MV-4-11 (cell line): ENCODE results near the gene CD28.
"Not testable (repeated sequence)": the region's sequence is repeated elsewhere in the genome, so short reads cannot be mapped to it uniquely, and the experiment has no call there.

ENCODE experiments used
- DNase-seq: peaks from one replicate; lab custom pipeline; 2025; lab: John Stamatoyannopoulos, UW

CD28 gene

DNA sequence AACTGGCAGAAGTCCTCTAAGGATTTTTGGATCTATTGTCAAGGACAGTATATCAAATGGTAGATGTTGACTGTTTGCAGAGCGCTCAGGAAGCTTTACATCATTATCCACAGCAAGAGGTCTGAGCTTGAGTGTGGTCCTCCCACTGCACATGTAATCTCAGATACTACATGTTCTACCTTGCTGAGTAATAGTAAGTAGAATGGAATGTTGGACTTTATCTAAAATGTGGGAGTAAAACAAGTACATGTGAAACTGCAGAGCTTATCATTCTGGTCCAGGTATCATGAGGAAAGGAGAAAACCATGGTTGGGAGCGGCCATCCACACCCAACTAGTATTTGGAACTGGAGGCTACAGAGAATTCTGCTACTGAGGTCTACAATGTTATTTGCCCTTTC is 19.3 kb upstream of the CD28 start:
- no peak for DNase-seq

DNA sequence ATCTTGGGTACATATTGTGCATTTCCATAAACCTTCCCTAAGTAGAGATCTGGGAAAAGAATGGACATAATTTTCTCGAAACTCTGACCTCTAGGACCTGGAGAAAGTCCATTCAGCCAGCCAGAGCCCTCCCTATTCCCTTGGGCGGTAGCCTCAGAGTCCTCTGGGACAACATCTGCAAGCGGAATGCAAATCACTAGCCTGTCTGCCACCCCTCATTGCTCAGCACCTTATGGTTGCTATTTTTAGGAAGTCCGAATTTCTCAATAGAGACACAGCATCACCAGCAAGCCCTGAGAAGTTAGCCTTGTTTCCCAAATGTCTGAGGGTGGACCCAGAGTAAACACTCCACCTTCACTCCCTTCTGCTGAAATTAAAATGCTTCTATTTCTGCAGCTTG is 17.6 kb upstream of the CD28 start:
- peak; percentile 72 for DNase-seq

DNA sequence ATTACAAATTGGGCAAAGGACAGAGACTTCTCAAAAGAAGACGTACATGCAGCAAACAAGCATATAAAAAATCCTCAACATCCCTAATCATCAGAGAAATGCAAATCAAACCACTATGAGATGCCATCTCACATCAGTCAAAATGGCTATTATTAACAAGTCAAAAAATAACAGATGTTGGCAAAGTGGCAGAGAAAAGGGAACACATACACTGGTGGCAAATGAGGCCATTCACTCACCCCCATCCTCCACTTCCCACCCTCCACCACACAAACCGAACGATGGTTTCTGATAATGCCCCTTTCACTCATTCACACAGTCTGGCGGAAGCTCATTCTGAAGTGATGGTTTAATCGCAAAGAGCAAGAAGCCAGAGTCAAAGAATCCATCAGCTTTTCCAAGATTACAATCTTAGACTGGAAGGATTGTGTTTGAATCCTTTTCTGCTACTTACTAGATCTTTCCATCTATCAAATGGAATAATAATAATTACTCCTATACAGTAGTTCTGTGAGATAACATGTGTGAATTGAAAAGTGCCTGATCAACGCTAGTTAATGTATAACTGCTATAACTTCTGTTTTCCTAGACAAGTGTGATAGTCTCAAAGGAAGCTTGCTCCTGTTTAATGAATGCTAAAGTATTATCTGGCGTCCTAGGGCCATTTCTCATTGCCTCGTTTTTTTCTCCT is 16.9 kb upstream of the CD28 start:
- peak; percentile 65 for DNase-seq

DNA sequence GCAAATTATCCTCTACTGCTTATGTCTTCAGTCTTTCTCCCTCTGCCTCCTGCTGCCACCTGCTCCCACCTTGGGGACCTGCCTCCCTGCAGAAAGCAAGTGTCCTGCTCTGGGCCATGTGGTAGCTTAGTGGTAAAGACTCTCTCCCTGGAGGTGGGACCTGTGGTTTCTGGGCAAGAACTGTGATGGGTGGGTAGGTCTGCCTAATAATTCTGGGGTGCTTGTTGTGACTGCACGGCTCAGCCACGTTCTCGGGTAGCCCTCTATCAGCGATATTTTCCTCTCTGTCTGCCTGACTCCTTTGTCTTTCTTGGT is 16.4 kb upstream of the CD28 start:
- DNase-seq, result no peak

DNA sequence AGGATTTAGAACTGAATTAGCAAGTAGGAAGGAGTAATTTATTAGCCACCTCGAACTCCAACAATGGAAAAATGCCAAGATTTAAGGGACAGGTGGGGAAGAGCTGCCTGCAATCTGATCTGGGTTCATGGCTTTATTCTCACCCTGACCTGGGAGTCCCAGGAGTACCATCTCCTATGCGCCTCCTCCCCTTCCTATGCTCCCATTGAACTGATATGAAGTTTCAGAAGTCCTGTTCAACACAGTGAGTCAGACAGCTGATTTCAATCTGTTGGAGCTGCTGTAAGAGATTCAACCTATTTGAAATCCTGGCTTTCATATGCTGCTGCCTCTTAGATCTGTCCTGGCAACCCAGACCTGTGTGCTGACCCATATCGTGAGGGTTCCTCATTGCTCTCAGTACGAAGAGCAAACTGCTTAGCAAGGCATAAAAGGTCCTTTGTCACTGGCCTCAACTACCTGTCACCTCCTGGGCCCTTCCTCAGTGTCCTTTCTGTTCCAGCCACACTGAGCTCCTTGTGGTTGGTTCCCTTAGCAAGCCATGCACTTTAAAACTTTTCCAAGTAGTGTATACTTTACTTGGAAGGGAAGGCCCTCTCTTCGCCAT is 15.9 kb upstream of the CD28 start:
- DNase-seq, result no peak

DNA sequence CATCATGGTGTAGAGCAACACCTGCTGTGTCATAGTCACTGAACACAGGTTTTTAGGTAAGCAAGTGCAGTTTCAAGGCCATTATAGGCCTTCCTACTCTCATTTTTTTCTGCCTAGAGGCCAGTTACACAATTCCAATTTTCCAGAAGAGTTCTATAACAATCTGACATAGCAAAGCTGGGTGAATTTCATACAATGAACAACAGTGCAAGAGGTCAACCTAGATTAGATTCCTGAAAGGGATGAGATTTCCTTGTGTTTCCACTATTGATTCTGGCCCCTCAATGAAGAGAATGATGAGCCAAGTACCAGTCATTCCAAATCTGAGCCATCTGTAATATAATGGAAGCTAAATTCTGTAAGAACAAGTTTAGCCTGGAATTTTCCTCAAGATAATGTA is 15.3 kb upstream of the CD28 start:
- DNase-seq, result no peak

DNA sequence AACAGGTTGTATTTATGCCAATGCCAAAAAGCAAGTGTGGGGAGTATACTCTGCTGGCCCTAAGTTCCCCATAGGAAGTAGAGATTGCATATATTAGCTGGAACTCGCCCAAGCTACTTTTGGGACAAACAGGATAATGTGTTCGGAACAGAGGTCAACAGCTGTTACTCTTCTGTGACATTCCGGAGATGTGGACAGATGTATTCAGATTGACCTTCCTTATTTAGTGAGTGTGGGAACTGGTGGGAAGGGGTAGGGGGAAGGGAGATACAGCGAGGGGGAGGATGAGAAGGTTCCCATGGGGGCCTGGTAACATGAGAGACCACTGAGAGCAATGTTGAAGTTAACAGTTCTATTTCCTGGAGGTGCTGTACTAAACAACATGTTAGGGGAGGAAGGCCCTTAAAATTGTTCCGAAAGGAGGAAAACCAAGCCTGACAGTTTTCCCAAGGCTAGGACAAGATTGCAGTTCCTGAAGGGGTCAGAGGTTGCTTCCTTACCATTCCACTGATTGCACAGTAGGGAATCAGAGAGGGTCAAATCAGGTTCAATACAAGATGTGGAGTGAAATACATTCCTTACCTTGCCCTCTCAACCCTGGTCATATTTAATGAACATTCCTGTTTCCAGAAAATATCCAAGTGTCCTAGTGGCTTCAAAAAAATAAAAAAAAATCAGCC is 14.3 kb upstream of the CD28 start:
- DNase-seq, result no peak

DNA sequence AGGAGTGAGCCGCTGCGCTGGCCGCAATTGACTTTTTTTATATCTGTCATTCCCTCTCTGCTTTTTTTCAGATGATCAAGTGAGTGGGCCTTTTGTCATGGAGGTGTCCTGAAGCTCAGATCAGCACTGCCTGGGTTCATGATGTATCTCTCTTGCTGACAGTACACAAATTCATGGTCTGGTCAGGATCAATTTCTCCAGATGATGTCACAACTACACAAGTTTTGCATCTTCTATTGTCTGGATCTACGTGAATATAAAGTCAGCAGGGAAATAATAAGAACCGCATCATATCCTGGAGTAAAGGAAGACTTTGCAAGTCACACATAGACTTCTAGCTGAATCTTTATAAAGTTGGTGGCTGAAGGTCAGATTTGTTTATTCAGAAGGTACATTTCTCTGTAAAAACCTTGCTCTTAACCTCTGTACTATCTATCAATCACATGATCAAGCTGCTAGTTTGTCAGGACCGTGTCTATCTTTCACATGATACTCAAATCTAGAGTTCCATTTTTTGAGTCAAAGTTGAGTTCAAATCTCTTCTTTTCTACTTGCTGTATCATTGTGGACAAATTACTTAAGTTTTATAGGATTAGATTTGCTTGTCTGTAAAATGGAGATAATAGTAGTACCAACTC is 13.1 kb upstream of the CD28 start:
- DNase-seq, result no peak

DNA sequence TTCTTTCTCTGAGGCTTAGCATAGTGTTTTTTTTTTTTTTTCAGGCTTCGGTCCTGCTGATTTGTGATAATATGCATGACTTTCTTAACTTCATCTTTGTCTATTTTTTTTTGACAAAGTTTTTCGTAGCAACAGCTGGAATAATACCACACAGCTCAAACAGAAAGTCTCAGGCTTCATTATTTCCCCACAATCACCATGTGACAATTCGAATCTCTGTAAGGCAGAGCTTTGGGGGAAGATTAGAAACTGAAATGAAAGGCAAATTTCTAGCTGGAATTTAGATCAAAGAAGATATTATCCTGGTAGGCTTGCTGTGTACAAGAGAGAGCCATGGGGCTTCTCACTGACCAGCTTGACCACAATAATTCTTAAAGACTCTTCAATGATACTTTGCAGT is 12.2 kb upstream of the CD28 start:
- no peak for DNase-seq

DNA sequence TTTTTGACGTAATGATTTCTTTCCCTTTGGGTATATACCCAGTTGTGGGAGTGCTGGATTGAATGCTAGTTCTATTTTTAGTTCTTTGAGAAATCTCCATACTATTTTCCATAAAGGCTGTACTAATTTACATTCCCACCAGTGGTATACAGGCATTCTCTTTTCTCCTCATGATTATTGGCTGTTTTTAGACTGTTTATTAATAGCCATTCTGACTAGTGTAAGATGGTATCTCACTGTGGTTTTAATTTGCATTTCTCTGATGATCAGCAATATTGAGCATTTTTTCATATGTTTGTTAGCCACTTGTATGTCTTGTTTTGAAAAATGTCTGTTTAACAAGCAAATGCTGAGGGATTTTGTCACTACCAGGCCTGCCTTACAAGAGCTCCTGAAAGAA is 9.2 kb upstream of the CD28 start:
- no peak for DNase-seq

DNA sequence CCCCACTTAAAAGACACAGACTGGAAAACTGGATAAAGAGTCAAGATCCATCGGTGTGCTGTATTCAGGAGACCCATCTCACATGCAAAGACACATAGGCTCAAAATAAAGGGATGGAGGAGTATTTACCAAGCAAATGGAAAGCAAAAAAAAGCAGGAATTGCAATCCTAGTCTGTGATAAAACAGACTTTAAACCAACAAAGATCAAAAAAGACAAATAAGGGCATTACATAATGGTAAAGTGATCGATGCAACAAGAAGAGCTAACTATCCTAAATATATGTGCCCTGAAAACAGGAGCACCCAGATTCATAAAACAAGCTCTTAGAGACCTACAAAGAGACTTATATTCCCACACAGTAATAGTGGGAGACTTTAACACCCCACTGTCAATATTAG is 8.7 kb upstream of the CD28 start:
- not testable (repeated sequence) for DNase-seq

DNA sequence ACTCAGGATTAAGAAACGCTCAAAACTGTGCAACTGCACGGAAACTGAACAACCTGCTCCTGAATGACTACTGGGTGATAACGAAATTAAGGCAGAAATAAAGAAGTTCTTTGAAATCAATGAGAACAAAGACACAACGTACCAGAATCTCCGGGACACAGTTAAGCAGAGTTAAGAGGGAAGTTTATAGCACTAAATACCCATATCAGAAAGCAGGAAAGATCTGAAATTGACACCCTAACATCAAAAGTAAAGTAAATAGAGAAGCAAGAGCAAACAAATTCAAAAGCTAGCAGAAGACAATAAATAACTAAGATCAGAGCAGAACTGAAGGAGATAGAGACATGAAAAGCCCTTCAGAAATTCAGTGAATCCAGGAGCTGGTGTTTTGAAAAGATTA is 8.0 kb upstream of the CD28 start:
- DNase-seq, result not testable (repeated sequence)

DNA sequence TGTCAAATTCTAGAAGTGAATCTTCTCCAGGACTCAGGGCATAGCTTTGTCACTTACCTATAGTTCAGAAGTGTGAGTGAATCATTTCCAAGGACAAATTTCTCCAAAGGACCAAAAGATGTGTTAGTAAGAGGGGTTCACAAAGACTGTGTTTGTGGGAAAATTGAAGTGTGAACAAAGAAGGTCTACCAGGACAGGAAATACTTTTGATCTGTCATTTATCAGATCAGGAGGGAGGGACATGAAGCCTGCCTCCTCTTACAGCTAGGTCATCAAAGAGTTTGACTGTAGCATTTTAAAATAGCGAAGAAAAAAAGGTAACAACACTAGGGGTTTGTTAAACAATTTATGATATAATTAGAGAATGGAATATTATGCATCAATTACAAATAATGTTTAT is 2.0 kb upstream of the CD28 start:
- no peak for DNase-seq

DNA sequence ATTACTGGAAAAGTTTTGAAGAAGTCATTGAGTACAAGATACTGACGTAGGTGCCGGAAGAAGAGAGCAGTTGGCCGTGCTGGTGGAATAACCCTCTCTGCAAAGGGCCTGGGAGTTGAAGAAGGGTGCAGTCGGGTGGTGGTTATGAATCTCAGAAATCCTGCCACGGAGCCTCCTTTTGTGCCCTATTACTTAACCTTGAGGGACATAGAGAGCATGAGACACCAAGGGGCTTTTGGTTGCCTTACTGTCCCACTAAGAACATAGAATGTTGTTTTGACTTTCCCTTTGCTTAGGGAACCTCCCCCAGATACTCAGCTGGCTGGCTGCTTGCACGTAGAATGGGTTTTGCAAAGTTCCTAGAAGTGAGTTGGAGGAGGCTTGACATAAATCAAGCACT is 1.3 kb upstream of the CD28 start:
- no peak for DNase-seq

DNA sequence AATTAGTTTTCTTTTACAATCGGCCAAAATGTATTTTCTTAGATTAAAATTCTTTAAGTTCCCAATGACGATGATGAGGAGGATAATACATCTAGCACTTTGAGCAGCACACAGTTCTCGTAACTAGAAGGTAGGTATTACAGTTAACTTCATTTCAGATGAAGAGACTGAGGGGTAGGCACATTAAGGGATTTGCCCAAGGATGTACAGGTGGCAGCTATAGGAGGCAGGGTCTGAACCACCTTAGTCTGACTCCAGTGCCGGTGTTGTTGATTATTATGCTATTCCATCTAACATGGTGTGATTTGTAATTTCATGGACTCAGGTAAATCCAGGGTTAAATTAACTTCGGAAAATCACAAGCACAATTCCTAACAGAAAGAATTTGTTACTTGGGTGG is 1.1 kb downstream of the CD28 start:
- no peak for DNase-seq

DNA sequence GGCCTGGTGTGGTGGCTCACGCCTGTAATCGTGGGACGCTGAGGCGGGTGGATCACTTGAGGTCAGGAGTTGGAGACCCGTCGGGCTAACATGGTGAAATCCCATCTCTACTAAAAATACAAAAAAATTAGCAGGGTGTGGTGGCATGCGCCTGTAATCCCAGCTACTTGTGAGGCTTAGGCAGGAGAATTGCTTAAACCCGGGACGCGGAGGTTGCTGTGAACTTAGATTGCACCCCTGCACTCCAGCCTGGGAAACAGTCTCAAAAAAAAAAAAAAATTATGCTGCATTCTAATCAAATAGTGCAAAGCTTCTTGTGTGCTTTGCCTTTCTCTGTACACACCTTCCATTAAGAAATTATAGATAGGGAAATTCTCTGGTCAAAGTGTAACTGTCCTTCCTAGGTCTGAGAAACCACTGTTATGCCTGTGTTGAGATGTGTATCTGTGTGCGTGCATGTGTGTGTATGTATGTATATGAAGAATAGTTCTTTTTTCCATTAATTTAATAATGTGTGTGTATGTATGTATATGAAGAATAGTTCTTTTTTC is 2.5 kb downstream of the CD28 start:
- peak; percentile 58 for DNase-seq

DNA sequence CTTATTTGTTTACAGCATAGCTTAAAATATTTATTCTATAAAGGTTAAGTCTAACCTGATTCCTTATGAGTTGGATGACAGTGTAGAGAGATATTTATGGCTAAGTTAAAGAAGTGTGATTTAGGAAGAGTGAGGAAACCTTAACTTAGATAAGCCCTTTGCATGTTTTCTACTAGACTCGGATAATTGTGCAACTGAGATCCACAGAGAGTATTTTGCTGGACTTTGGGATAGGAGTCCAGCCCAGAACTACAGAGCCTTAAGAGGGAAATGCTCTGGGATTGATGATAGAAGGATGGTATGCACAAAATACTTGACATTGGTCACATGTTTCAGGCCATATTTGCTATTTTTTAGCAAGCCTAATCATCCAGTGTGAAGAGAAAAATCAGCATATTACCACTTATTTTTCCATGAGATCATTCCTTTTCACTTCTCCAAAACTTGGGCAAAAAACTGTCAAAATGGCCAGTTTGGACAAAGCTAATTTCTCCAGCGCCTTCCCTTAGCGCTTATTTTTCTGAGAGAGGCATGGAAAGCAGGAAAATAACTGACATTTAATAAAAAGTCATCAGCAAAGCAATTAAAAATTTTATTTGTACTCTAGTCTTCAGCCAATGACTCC is 3.1 kb downstream of the CD28 start:
- DNase-seq, result no peak

DNA sequence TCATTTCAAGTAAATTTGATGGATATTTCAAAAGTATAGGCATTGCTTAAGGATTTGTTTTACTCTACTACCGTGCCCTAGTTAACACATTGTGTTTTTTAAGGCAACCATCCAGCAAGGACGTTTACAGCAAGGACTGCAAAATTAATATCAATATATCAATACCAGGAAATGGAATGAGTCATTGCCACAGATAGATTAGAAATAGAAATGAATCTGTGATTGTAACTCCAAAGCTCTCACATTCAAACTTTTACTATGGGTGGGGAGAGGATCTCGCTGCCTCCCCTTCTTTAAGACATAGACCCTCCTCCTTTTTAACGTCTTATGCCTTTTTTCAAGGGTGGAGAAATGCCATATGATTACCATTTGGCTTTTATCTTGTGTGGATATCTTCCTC is 3.8 kb downstream of the CD28 start:
- no peak for DNase-seq

DNA sequence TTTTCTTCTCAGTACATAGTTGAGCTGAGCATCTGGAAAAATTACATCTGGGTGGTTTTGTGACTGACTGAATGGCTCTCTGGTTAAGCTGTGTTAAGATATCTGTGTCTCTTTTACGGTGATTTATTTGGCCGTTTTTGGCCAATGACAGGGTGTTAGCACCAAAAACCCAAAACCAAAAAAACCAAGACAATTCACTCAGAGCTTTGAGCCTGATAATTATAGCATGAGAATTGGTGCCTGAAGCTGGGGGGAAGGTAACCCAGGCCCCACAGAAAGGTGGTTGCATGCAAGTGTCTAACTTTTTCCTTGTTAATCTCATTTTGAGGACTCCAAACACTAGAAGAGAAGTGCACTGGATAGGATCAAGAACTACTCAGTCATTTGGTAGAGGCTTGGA is 4.5 kb downstream of the CD28 start:
- DNase-seq, result no peak

DNA sequence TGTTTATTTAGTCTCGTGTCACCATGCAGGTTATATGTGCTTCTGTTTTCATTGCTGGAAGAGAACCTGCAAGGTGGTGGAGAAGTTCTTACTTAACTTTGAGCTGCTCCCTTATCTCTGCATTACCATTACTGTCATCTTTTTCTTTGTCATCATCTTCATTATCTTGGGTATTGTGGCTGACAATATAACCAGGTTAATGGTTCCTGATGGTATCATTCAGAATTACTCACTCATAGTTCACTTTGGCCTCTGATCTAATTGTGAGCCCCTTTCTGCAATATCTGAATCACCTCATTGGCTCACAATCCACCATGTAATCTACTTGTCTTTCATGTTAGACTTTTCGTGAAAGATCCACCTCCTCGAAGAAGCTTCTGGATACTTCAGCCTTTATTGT is 5.0 kb downstream of the CD28 start:
- DNase-seq, result no peak

DNA sequence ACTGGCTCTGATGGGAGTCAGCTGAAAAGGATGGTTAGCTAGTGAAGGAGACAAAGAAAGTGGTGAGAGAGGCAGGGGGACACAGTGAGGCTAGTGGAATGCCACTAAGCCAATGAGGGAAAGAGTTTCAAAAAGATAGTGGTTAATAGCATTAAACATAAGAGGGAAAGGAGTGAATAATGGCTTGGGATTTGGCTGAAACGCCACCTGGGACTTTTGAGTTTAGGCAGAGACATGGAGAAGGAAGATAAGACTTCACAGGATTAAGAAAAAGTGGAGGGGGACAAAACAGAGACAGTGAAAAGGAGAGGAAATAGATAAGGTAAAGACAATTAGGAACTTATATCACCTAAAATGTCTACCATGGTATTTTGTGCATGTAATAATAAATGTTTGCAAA is 6.9 kb downstream of the CD28 start:
- no peak for DNase-seq

DNA sequence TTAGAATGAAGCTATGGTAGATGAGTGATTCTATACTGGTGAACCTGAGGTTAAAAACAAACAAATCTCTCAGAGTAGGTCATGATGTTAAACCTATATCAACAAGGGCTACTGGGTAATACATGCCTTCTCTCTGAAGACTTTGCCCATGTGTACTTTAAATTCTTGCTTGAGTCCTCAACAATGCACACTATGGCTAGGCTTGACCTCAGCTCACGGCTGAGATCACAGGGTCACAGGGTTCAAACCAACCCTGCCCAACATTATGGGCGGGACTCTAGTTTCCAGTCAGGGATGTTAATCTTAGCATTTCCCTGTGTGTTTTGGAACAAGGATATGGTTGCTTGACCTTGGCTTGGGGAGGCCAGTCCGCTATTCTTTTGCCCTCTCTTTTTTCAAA is 7.7 kb downstream of the CD28 start:
- DNase-seq, result no peak

DNA sequence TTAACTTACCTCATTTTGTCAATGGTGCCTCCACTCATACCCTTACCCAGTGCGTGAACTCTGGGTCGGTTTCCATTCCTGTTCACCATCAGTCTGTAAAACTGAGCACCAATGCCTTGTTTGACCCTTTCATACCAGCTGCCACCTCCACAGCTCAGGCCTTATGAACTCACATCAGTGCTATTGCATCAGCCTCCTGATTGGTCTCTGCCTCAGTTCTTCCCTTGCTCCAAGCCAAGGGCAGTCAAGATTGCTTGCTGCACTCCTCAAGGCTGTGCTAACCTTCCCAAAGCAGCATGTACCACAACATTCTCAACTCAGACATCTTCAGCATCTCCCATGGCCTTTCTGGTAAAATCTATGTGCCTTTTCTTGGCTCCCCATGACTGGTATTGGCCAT is 9.3 kb downstream of the CD28 start:
- DNase-seq, result no peak
